GM21423 (cell line): ENCODE data around the gene PRICKLE2.

Experiments
- ATAC-seq: cut with Tn5 transposase; IDR thresholded peaks from one replicate; pipeline ENCODE4 v1.9.1; 2021; ENCODE audit warnings: mild to moderate bottlenecking, moderate library complexity; ENCODE audit not compliant: unreplicated experiment

PRICKLE2 gene

DNA sequence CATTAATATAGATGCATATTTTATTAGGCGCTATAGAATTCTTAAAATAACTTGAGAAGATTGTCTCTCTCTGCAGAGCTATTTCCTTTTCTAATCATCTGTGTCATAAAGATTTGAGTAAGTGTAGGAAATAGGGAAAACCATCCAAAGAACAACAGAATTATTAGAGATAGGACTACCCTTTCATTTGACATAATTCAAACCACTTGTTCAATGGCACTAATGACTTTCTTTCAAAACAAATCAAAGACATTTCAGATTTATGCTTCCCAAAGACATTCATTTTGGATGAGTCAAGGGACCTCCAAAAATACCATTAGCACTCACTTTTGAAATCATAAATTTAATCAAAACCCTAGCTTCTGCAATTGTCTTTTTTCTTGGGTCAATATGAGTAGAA is 29.5 kb downstream of the PRICKLE2 start:
- ATAC-seq: no peak

DNA sequence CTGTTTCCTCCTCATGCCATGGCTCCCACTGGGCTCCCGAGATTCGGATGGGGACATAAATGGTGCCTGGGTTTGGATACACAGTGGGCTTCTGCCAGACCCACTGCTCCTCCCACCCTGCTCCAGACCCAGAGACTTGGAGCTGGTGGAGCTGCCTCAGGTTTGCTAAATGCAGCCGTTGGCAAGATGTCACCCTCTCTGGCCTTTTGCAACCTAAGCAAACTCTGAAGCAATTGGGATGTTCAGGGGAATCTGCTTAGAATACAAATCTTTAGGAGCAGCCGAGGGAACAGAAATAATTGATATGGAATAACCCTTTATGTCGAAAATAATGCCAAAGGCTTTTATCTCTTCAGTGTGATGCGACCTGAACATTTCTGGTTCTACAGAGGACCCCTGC is 33.4 kb downstream of the PRICKLE2 start:
- no peak for ATAC-seq

DNA sequence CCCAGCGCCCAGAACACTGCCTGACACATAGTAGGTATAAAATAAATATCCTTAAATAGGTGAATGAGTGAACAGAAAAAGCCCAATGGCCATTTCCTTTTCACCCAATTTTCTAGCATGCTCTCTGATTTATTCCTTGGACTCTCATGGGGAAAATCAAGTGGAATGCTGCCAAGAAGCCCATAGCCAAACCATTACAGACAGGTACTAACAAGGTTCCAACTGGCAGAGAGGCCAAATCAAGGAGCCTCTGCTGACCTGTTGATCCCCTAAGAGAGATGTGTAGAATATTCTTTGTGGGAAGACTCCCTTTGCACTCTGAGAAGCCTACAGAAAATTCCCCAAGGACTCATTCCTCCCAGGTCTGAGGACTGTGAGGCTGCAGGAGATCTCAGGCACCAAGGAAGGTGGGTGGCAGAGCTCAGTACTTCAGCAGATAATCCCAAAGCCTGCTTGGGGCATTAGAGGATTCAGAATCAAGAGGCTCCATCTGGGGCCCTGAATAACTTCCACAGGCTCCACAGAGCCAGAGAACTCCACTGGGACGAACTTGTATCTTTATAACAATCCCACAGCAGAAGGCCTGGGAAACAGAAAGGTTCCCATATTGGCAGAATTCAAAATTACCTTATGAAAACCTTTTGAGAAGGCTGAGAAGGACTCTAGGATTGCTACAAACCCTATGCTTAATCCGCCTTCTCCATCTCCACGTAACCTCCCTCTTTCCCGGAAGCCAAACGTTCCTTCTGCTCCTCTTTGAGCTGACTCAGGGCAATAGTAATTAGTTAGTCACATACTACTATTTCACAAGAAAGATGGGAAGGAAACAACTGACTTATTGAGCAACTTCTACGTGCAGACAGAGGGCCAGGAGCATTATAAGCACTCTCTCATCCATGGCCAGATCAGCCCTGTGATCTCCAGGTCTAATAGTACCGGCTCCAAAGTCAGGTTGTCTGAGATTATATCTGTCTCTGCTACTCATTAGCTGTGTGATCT is 34.5 kb downstream of the PRICKLE2 start:
- ATAC-seq: no peak

GRCh38 chr3:64188810-64189560 is 36.3 kb downstream of the PRICKLE2 start:
- ATAC-seq: no peak

DNA sequence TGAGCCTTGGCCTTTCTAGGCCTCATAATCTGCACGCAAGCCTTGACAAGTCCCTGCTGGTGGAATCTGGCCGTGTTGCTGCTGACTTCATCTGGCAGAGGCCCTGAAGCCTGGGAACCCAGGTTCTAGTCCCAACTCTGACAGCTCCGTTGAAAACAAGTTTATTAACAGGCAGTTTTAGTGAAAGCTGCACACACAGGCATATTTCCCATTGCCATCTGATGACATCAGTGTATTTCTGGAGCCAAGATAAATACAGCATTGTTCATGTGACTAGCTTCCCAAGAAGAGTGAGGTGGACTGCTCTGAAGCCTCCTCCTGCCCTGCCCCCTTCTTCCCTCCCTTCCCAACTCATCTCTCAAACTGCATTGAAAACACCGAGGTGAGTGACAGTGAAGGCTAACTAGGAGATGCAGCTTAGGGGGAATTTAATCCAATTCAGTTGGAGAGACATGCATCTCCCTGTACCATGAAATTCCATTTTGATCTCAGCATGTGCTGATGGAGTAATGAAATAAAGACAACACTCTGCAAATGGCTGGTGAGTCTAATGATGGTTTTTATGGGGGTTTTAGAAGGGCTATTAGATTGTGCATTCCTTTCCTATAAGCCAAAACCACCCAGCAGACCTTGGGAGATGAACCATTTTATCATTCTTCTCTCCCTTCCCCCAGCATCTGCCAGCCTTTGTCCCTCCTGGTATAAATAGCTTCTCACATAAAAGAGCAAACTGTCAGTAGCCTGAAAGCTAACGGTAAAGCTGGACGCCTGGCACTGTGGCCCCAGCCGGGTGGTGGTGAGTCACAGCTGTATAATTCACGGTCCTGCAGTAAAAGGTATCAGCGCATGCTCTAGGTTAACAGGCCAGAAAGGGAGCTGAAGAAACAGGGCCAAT is 38.0 kb downstream of the PRICKLE2 start:
- no peak for ATAC-seq

- no peak for ATAC-seq
These were observed 38.6 kb downstream of the PRICKLE2 start for GRCh38 chr3:64186667-64187064.

DNA sequence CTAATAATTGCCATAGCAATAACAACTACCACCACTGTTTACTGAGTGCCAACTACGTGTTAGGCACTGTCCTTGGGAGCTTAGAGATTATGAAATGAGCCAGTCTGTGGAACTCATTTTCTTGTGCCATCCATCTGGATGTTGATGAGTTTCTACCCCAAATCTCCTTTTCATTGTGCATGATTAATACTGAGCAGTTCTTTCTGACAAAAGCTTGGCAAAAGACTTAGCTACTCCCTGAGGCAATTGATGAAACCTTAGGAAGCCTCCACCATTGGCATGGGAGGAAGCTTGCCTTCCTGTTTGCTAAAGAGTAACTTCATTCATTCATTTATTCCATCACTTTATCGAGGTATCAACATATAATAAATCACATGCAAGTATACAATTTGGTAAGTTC is 39.8 kb downstream of the PRICKLE2 start:
- no peak for ATAC-seq

- no peak for ATAC-seq
These were observed 40.6 kb downstream of the PRICKLE2 start for GRCh38 chr3:64184621-64185020.

DNA sequence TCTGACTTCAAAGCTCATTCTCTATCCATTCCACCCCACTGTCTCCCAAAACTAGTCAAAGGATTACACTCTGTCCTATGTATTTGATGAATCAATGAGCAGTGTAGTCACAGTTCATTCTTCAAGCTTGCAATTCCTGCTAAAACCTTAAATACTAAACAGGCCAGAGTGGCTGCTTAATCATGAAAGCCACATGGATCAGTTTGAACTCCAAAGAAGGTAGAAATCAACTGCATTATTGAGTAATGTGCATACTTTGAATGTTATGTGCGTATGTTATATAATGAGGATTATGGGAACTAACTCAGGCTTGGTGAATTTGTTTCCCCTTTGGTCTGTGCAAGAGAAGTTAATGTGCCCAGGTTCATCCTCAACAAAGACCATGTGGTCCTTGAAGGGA is 45.4 kb downstream of the PRICKLE2 start:
- no peak for ATAC-seq

DNA sequence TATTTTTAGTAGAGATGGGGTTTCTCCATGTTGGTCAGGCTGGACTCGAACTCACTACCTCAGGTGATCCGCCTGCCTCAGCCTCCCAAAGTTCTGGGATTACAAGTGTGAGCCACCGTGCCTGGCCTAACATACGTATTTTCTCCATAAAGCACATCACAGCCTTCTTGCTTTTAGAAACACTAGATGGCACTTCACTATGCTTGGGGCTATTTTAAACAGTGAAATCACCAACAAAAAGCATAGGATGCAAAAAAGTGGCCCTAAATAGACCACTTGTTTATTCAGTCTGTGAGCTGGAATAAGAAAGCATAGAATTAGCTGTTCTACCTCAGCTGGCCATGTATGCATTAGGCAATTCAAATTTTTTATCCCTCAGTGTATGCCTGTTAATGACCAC is 46.0 kb downstream of the PRICKLE2 start:
- ATAC-seq: no peak

GRCh38 chr3:64178419-64178818 is 46.8 kb downstream of the PRICKLE2 start:
- no peak for ATAC-seq

DNA sequence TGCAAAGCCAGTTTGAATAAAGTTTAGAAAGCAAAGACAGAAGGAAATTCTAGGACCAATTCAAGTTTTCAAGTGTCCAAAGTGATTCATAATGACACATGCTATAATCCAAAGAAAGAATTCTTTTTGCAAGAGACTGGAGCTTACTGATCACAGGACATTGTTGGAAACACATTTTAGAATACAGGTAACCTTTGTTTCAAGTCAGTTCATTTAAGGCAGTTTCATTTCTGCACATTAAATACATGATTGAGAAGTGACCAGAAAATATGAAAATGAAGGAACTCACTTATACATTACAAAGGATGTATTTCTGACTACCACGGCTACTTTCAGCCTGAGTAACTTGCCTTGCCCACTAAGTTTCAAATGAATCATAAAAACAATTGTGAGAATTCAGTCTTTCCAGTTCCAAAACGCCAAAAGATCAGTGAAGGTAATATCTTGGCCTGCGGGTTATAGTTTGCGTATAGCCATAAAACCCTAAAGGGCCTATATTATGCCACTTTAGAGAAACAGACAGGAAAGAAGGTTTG is 48.7 kb downstream of the PRICKLE2 start:
- no peak for ATAC-seq

DNA sequence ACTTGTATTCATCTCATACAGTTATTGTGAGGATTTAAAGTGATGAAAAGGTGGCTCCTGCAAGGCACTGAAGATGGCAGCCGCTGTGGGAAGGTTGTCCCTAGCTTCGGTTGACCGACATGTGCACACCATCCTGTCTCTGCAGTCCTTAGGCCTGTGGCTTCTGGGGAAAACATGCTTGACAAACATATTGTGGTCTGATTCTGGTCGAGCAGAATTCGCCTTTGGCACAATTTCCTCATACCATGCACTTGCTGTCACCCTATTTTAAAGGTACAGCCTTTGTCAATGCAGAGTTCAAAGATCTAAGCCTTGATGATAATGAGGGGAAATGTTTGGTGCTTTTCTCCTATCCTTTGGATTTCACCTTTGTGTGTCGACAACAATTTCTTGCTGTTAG is 50.9 kb downstream of the PRICKLE2 start:
- no peak for ATAC-seq

GRCh38 chr3:64173563-64173962 is 51.7 kb downstream of the PRICKLE2 start:
- ATAC-seq: no peak

GRCh38 chr3:64170270-64170669 is 55.0 kb downstream of the PRICKLE2 start:
- no peak for ATAC-seq

- ATAC-seq: no peak
These were observed 57.4 kb downstream of the PRICKLE2 start for GRCh38 chr3:64167868-64168267.

DNA sequence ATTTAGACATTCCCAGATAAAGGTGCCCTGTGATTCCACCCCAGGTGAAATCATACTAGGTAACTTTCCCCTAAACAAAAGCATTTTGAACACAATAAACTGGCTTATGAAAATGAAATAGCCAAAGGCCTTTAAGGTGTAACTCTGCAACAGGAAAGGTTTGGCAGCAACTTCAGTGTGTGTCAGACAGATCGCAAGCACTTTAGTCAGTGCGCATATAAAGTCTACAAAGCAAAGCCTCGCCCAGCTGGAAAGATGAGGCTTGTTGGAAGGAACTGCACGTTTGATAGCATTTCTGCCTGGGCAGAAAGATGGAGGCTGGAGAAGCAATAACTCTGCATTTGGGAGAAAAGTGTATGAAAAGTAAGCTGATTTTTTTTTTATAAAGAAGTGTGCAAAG is 57.9 kb downstream of the PRICKLE2 start:
- ATAC-seq: no peak

- no peak for ATAC-seq
These were observed 58.6 kb downstream of the PRICKLE2 start for GRCh38 chr3:64166584-64167162.

DNA sequence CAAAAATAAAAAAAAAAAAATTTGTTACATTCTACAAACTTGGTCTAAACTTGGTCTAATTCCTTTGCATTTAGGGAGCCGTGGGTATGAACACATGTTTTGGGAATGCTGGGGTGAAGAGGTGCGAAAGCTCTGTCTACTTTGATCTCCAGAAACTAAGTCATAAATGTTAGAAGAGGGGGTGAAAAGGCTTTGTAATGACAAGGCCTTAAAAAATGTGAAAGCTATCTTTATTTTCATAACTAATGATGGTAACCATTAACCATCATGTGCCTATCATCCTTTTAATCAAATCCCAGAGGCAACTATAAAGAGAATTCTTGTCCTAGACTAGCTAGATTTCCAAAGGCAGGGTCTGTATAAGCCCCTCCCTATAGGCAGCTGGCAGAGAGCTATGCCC is 60.9 kb downstream of the PRICKLE2 start:
- ATAC-seq: no peak

DNA sequence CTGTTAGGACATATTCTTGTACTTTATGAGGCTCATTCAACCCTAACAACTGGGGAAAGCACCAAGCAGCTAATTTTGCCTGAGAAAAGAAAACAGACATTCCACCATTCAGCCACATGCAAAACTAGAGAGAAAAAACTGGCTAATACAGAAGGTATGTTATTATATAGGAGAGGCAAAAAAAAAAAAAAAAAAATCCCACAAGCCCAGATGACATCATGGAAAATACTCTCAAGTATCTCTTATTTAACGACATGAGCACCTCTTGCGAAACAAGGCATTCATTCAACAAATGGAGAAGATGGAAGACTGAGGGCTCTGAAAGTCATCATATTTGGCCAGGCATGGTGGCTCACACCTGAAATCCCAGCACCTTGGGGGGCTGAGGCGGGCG is 61.5 kb downstream of the PRICKLE2 start:
- ATAC-seq: no peak
